Occipital lobe (tissue), 2 donors: ENCODE data around the gene PPP6C. TPM values are rescaled to one million over a fixed set of nuclear protein-coding genes. Genes with fewer than 3 reads are reported as not detected.
"Not testable (repeated sequence)": the region's sequence is repeated elsewhere in the genome, so short reads cannot be mapped to it uniquely, and the experiment has no call there.

Experiments used
- DNase-seq: peaks from one replicate; lab custom pipeline; 2025; lab: John Stamatoyannopoulos, UW
- total RNA-seq: library from RNA; depleted of rRNA; stranded (reverse); fragments of >200 nt; gene quantifications from one replicate; pipeline ENCODE4 v1.2.3, GENCODE V29; 2014

Gene PPP6C
- 23.1 TPM for total RNA-seq

- DNase-seq, result peak; percentile 95
These were observed at the start of gene PPP6C for GRCh38 chr9:125189361-125190289. PPP6C (minus strand) TSS chr9:125189803; CDS start chr9:125189718, 85 bp downstream.

- no peak for DNase-seq
These were observed 49.4 kb upstream of the PPP6C start for GRCh38 chr9:125238915-125239446.

- DNase-seq, result no peak
These were observed 48.7 kb upstream of the PPP6C start for GRCh38 chr9:125238127-125238914.

GRCh38 chr9:125236520-125237159, 47.0 kb upstream of the PPP6C start:
- not testable (repeated sequence) for DNase-seq

- DNase-seq, result no peak
These were observed 46.4 kb upstream of the PPP6C start for GRCh38 chr9:125235804-125236519.

- not testable (repeated sequence) for DNase-seq
These were observed 44.5 kb upstream of the PPP6C start for GRCh38 chr9:125234099-125234498.

- DNase-seq, result no peak
These were observed 44.1 kb upstream of the PPP6C start for GRCh38 chr9:125233678-125234077.

- DNase-seq, result no peak
These were observed 38.2 kb upstream of the PPP6C start for GRCh38 chr9:125227761-125228160.

GRCh38 chr9:125224858-125225257, 35.3 kb upstream of the PPP6C start:
- DNase-seq, result not testable (repeated sequence)

GRCh38 chr9:125218621-125219020, 29.0 kb upstream of the PPP6C start:
- no peak for DNase-seq

- no peak for DNase-seq
These were observed 24.6 kb upstream of the PPP6C start for GRCh38 chr9:125214186-125214585.

- no peak for DNase-seq
These were observed 14.9 kb upstream of the PPP6C start for GRCh38 chr9:125204477-125204876.

- DNase-seq, result no peak
These were observed 13.4 kb upstream of the PPP6C start for GRCh38 chr9:125202846-125203618.

- DNase-seq, result peak; percentile 88
These were observed 10.8 kb upstream of the PPP6C start, which contains the start of gene RABEPK for GRCh38 chr9:125200216-125201047. RABEPK (plus strand) TSS chr9:125200542; CDS start chr9:125203014, 2,472 bp downstream.

- not testable (repeated sequence) for DNase-seq
These were observed 6.0 kb upstream of the PPP6C start for GRCh38 chr9:125195591-125195990.

GRCh38 chr9:125194466-125194865, 4.9 kb upstream of the PPP6C start:
- not testable (repeated sequence) for DNase-seq

- DNase-seq, result no peak
These were observed 778 bp upstream of the PPP6C start for GRCh38 chr9:125190361-125190801.

GRCh38 chr9:125189011-125189360, 617 bp downstream of the PPP6C start:
- no peak for DNase-seq

- no peak for DNase-seq
These were observed 6.0 kb downstream of the PPP6C start for GRCh38 chr9:125183561-125183960.
